ENCODE results near the gene TET3.
A peak's percentile ranks its signal among the peaks of the same experiment; 100 is the strongest.
"Not testable (repeated sequence)": the region's sequence is repeated elsewhere in the genome, so short reads cannot be mapped to it uniquely, and the experiment has no call there.

Gene TET3

GRCh38 chr2:73984203-73984921 is at the start of gene TET3:
TET3 (plus strand) TSS chr2:73984910; CDS start chr2:73986404, 1,494 bp downstream.
- DNase-seq, result peak; percentile 78

GRCh38 chr2:73935641-73936040 is 49.1 kb upstream of the TET3 start:
- no peak for DNase-seq

DNA sequence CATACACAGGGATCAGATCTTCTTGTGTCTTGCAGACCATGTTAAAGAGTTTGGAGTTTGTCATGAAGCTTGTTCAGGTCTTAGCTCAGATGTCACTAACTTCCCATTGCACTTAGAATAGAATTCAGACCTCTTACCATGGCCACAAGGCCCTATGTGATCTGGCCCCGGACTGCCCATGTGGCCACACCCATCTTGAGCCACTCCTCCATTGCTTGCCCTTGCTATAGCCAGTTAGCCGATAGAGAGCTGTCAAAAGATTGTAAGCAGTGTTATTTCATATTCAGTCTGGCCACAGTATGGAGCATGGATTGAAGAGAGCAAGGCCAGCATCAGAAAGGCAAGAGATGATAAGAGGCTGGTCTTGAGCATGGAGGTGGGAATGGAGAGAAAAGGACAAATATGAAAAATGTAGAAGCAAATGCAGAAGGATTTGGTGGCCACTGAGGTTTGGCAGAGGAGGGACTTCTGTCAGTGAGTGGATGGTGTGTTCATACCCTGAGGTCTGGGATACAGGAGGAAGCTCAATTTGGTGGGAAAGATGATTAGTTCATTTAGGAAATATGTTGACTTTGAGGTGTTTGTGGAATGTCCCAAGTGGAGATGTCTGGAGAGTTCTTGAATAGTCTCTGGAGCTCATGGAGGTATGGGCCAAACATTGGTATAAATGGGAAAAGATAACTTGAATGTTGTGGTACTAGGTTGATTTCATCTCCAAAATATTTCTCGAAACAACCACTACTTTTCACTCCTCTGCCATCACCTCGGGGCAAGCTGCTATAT is 47.4 kb upstream of the TET3 start:
- DNase-seq, result no peak

DNA sequence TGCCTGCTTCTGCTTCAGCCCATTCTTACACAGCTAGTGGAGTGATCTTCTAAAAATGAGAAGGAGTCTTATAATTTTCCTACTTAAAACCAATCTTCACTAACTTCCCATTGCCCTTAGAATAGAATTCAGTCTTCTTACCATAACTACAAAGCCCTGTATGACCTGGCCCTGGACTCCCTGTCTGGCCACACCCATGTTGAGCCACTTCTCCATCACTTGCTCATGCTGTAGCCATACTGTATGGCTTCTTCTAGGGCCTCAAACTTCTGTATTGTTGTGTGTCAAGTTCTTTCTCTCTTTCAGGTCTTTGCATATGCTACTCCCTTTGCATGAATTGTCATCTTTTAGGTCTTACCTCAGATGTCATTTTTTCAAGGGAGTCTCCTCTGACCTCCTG is 46.8 kb upstream of the TET3 start:
- no peak for DNase-seq

GRCh38 chr2:73938718-73939352 is 45.9 kb upstream of the TET3 start:
- DNase-seq, result no peak

DNA sequence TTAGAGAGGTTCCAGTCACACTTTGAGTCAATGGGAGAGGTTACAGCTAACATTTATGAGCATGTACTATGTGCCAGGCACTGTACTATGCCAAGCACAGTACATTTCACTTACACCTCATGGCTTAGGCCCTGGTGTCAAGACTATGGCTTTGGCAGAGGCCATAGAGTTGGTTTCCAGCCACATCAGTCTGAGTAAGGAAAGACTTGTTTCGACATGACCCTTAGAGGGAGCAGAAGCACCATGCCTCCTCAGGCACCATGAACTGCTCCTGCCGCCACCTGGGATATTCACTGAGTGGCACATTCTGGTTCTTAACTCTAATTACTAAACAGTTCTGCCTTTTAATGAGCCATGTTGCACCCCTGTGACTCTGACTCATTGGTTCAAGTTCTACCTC is 45.3 kb upstream of the TET3 start:
- DNase-seq, result peak; percentile 20

DNA sequence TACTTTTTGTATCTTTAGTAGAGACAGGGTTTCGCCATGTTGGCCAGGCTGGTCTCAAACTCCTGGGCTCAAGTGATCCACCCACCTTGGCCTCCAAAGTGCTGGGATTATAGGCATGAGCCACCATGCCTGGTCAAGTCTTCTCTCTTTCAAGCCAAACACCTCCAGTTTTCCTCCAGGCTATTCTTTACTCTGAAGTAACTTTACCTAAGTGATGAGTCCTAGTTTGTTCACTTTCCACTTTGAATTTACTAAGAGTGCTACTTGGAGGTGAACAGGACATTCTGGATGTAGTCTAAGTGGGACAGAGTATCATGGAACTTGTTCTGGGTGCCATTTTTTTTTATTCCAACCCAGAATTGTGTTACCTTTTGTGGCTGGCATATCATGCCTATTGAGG is 44.6 kb upstream of the TET3 start:
- DNase-seq, result not testable (repeated sequence)

DNA sequence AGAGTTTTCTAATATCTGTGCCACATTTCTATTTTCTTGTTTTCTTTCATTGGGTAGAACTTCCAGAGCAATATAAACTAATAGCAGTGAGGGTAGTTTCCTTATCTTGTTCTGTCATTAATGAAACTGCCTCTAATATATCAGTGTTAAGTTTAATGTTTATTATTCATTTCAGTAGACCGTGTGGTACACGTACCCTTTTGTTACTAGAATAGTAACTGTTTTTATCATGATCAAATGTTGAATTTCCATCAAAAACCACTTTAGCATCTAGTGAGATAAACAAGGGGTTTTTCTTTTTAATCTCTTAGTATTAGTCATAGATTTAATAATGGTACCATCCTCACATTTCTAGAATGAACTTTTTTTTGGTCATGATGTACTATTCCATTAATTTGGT is 42.0 kb upstream of the TET3 start:
- no peak for DNase-seq

- peak; percentile 11 for DNase-seq
Observed at GRCh38 chr2:73944714-73945113, 40.0 kb upstream of the TET3 start.

DNA sequence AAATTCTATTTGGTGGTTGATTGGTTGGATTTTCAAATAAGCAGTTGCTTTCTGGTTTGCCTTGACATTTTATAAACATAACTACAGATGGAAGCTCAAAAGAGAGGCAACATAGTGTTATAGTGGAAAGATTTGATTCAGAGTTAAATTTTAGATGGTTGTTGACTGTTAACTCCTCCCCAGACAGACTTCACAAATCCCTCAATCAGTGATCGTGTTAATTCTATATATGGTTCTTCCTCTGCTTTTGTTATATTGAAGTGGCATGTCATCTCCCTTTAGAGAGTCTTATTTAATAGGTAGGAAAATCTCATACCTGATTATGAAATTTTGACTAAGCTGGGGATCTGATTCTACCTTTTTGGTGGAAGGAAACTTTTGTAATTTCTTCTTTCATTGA is 38.5 kb upstream of the TET3 start:
- no peak for DNase-seq

GRCh38 chr2:73946666-73947065 is 38.0 kb upstream of the TET3 start:
- DNase-seq, result no peak

GRCh38 chr2:73947412-73948018 is 37.2 kb upstream of the TET3 start:
- no peak for DNase-seq

- DNase-seq, result no peak
Observed at GRCh38 chr2:73949802-73950201, 34.9 kb upstream of the TET3 start.

GRCh38 chr2:73952499-73953446 is 31.9 kb upstream of the TET3 start:
- no peak for DNase-seq

DNA sequence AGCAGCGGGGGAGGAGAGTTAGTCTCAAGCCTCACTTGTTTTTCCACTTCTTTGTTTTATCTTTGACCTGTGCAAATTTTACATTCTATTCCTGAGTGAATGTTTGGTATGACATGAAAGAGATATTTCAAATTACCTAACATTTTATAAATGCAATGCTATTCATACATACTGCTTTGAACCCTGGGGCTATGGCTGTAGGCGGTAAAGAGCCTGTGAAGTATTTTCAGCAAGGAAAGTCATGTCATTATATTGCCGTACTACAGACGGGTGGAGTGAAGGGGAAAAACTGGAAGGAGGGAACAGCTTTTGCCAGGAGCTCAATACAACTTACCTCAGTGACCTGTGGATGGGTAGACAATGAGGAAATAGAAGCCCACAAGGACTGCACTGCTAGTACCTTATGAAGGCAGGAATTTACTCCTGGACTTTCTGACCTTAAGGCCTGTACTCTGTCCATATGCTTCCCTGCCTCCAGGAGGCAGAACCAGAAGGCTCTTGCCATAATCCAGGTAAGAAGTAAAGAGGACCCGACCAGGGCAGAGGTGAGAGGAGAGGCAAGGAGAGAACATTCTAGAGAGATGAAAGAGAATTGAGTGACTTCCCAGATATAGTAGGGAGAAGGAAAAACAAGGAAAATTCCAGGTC is 28.4 kb upstream of the TET3 start:
- no peak for DNase-seq

- no peak for DNase-seq
Observed at GRCh38 chr2:73961274-73961673, 23.4 kb upstream of the TET3 start.

GRCh38 chr2:73961823-73962615 is 22.7 kb upstream of the TET3 start:
- no peak for DNase-seq

DNA sequence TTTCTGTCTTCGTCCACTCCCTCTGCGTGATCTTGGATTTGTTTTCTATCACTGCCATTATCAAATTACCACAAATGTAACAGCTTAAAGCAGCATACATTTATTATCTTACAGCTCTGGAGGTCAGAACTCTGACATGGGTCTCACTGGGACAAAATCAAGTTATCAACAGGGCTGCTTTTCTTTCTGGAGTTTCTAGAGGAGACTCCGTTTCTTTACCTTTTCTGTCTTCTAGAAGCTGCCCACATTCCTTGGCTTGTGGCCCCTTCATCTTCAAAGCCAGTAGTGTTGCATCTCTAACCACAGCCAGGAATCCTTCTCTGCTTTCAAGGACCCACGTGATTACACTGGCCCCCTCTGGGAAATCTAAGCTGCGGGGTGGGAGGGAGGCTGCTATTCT is 21.9 kb upstream of the TET3 start:
- DNase-seq, result no peak

- peak; percentile 25 for DNase-seq
Observed at GRCh38 chr2:73963385-73964120, 21.2 kb upstream of the TET3 start.

DNA sequence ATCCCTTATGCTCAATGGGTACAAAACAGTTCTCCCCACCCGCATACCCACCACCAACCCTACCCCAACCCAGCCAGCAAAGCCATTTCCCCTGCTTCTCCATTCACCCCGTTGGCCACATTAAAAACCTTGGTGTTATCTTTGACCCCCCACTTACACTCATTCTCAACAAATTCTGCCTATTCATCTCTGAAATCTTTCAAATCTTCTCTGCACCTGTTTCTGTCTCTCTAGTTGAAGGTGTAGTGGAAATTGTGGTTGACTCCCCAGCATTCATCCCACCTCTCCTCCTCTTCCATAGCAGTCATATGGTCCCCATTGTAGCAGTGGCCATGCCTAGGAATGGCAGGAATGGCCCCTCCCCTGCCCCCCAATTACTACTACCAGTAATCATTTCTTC is 20.5 kb upstream of the TET3 start:
- DNase-seq, result no peak

All from stimulated activated CD4-positive, alpha-beta T cell treated with anti-CD3 and anti-CD28 coated beads, Interleukin-4, amount 100 ng/mL, for 1 hour (primary cell).